GM12873 (cell line): ENCODE data around the gene ST7.

Experiments
- TF ChIP-seq, protein P1 (sequence below): IDR thresholded peaks from 2 replicates; pipeline ENCODE4 v1.5.1; 2012; ENCODE audit warnings: low read depth, mild to moderate bottlenecking, moderate library complexity, low read length, control low read depth; ENCODE audit not compliant: insufficient read depth; ENCODE audit errors: missing control alignments

The ST7 gene

DNA sequence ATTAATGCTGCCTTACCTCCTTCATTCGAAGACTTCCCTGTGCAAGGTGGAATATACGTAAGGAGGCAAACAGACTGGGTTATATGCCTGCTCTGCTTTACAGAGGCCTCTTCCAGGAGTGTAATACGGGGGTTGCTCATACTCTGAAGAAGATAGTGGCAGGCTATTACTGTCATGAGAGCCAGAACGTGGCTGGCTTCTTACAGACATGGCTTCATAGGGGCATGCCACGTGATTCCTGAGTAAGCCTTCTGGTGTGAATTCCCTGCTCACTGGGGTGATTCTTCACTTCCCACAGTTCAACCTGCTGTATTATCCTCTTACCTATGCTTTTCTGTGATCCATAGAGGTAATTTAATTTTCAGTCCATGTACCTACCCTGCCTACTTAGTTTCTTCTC is 141.8 kb downstream of the ST7 start:
- TF ChIP-seq, protein P1, sequence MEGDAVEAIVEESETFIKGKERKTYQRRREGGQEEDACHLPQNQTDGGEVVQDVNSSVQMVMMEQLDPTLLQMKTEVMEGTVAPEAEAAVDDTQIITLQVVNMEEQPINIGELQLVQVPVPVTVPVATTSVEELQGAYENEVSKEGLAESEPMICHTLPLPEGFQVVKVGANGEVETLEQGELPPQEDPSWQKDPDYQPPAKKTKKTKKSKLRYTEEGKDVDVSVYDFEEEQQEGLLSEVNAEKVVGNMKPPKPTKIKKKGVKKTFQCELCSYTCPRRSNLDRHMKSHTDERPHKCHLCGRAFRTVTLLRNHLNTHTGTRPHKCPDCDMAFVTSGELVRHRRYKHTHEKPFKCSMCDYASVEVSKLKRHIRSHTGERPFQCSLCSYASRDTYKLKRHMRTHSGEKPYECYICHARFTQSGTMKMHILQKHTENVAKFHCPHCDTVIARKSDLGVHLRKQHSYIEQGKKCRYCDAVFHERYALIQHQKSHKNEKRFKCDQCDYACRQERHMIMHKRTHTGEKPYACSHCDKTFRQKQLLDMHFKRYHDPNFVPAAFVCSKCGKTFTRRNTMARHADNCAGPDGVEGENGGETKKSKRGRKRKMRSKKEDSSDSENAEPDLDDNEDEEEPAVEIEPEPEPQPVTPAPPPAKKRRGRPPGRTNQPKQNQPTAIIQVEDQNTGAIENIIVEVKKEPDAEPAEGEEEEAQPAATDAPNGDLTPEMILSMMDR, result no peak

DNA sequence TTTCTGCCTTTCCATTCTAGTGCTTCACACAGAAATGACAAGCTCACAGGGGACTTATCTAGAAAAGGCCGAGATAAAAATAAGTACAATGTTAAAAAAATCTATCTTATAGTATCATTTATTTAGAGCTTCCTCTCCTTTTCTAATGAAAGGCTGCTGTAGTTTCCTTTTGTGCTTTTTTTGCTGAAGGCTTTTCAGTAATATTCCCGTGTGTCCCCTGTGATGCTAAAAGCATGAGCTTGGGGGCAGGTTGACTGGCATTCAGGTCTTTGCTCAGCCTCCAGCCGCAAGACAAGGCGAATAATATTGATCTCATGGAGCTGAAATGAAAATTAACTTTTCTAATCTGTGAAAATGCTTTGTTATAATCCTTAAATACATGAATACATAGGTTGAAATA is 143.0 kb downstream of the ST7 start:
- TF ChIP-seq, protein P1, result no peak

DNA sequence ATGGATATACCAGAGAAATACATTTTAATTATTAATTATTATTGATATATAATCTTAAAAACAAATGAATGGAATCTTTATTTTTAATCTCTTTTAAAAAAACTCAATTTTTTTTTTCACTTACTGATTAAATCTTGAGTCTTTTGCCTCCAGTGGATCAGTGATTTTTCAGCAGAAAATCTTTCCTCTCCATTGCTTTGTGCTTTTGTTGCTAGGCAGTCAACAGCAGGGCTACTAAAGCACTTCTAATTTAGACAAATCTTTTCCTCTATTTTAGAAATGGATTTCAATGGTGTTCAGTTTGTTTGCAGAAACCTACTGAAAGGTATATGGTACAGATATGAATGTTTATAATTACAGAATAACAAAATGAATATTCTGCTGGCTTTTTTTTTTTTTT is 143.6 kb downstream of the ST7 start:
- TF ChIP-seq, protein P1, result no peak

DNA sequence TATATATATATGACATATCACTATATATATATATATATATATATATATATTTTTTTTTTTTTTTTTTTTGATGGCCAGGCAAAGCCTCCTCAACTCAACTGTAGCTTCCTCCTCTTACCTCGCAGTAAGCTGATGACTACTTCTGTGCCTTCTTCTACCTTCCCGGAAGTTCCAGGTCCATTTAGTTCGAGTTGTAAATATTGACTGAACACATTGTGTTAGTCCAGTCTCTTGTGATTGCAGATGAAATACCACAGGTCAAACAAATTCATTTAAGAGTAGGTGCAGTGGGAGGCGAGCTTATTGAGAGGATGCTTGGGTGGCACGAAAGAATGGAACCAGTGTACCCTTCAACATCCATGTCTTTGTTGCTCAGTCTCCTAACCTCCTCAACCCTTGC is 144.6 kb downstream of the ST7 start:
- TF ChIP-seq, protein P1, result no peak

DNA sequence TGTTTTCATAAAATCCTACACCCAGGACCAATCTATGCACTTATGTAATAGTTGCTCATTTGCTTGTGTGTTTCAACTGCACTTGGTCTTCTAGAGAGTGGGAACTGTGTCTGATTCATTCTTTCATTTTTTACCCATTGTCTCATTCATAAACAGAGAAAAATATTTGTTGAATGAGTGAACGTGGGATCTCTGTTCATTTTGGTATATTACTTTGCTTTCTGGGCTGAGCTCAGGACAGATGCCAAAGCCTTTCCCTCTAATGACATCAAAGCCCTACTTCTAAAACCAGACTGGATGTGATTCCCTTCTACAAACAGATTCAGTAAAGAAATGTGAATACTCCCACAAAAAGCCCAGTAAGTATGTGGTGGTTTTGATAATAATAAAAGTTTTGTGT is 145.2 kb downstream of the ST7 start:
- TF ChIP-seq, protein P1, result no peak

DNA sequence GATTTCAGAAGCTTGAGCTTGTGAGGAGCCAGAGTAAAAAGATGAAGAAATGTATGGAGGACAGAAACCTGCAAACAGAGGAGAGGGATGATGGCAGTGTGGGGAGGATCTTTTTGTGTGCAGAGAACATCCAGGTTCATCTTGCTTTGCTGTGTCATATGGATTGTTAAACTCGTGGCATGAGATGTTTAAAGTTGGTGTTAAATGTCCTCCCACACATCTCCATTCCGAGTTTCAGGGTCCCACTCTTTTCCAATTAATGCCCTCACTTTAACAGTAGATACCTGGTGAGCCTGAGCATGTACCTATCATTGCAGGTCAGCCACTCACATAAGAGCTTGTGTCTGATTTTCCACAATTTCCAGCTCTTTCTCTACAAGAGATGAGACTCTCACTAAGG is 147.7 kb downstream of the ST7 start:
- TF ChIP-seq, protein P1, result no peak

DNA sequence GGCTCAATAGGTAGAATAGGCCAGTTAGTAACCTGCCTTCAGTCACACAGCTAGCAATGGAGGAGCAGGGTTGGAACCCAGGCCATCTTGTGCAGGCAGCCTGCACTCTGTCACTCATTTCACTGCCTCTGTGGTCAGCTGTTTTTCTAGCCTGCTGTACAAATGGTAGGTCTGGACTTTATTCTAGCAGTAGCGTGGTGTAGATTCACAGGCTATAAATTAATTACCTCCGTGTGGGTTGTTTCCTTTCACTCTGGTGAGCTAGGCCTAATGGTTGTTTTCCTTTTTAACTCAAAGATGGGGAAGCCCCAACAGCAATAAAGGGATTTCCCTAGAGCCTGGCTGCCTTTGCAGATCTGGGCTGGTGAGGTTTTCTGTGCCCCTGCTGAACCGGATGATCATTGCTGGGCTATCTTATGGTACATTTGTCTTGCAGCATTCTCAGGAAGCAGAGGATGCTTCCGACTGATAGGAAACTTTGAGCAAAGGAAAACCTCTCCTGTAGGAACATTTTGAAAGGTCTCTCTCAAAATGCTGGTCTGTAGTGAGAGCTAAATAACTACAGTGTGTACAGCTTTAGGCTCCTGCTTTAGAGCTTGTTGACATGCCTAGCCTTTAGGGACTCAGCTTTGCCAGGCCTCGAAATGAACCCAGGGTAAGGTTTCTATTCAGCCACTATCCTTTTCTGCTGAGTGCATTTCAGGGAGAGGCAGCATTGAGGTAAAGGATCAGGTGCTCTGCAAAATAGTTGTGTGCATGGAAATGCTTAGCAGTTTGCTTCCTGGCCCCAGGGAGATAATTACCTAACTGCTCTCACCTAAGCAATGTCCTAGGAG is 157.4 kb downstream of the ST7 start:
- TF ChIP-seq, protein P1, result no peak
